SK-N-SH (cell line): Measurements from ENCODE around the gene ADGRE2. TPM values are rescaled to one million over a fixed set of nuclear protein-coding genes. Genes with fewer than 3 reads are reported as not detected.
"Not testable (repeated sequence)": the region's sequence is repeated elsewhere in the genome, so short reads cannot be mapped to it uniquely, and the experiment has no call there.

Source experiments
- CTCF ChIA-PET: fragments of 300-600, 350-600 bp; formaldehyde crosslinking; extraction: SDS; loops from one replicate; lab custom pipeline; 2021; lab: Yijun Ruan, JAX
- POLR2A ChIA-PET: fragments of 350-600 bp; sonication (Branson Sonifier 250); formaldehyde crosslinking; extraction: SDS; loops from one replicate; lab custom pipeline; 2020; ENCODE audit warnings: antibody characterized with exemption, inconsistent platforms; lab: Yijun Ruan, JAX
- DNase-seq: peaks from one replicate; pipeline ENCODE4 v3.0.0; 2012
- H2AFZ ChIP-seq: fragments of 200-600 bp; sonication (generic); 2 replicates; pipeline ENCODE4 v1.8.1; 2016; ENCODE audit warnings: antibody characterized with exemption, mild to moderate bottlenecking, low read depth
- H3F3A ChIP-seq: fragments of 200-600 bp; sonication (generic); replicated peaks from 2 replicates; pipeline ENCODE3; 2016; ENCODE audit warnings: antibody characterized with exemption, mild to moderate bottlenecking; ENCODE audit not compliant: insufficient read depth
- H3K27ac ChIP-seq, 2 experiments: fragments of 200-500 bp in 1 of 2; fragments of 200-600 bp in 1 of 2; sonication (Bioruptor generic) in 1 of 2; sonication (generic), shearing (Covaris generic) in 1 of 2; 2 replicates each; pipeline versions ENCODE4 v1.5.1 to v1.6.1; 2014 to 2016; ENCODE audit warnings: low read depth in 2 of 2, inconsistent platforms in 1 of 2, low read length in 1 of 2, mild to moderate bottlenecking in 1 of 2, mixed read lengths in 1 of 2
- H3K27me3 ChIP-seq: fragments of 200-600 bp; sonication (generic), shearing (Covaris generic); 2 replicates; pipeline ENCODE4 v1.6.1; 2016; ENCODE audit warnings: mixed run types; ENCODE audit not compliant: insufficient read depth
- H3K36me3 ChIP-seq, 2 experiments: fragments of 200-500 bp in 1 of 2; fragments of 200-600 bp in 1 of 2; sonication (Bioruptor generic) in 1 of 2; sonication (generic) in 1 of 2; replicated peaks in 1 of 2; 2 replicates each; pipeline versions ENCODE3 to v1.5.1; 2014 to 2016; ENCODE audit warnings: low read length in 1 of 2, mild to moderate bottlenecking in 1 of 2; ENCODE audit not compliant: insufficient read depth in 2 of 2, control insufficient read depth in 1 of 2
- H3K4me1 ChIP-seq, 2 experiments: fragments of 200-500 bp in 1 of 2; fragments of 200-600 bp in 1 of 2; sonication (Bioruptor generic) in 1 of 2; sonication (generic), shearing (Covaris generic) in 1 of 2; 2 replicates each; pipeline versions ENCODE4 v1.5.1 to v1.6.1; 2014 to 2016; ENCODE audit warnings: low read depth in 1 of 2, low read length in 1 of 2, mixed run types in 1 of 2; ENCODE audit not compliant: insufficient read depth in 2 of 2, control insufficient read depth in 1 of 2
- H3K4me2 ChIP-seq: fragments of 200-600 bp; sonication (generic), shearing (Covaris generic); 2 replicates; pipeline ENCODE4 v1.6.1; 2017; ENCODE audit warnings: mixed run types
- H3K4me3 ChIP-seq, 2 experiments: fragments of 200-500 bp in 1 of 2; fragments of 200-600 bp in 1 of 2; sonication (Bioruptor generic) in 1 of 2; sonication (generic), shearing (Covaris generic) in 1 of 2; 2 replicates each; pipeline versions ENCODE4 v1.5.1 to v1.8.1; 2014 to 2016; ENCODE audit warnings: low read depth in 2 of 2, inconsistent platforms in 1 of 2, low read length in 1 of 2, mild to moderate bottlenecking in 1 of 2, mixed read lengths in 1 of 2, moderate library complexity in 1 of 2
- H3K79me2 ChIP-seq: fragments of 200-600 bp; sonication (generic); 2 replicates; pipeline ENCODE4 v1.8.1; 2017; ENCODE audit warnings: mild to moderate bottlenecking; ENCODE audit not compliant: insufficient read depth
- H3K9ac ChIP-seq: fragments of 200-600 bp; sonication (generic); 2 replicates; pipeline ENCODE4 v1.6.1; 2017; ENCODE audit warnings: mixed run types
- H3K9me2 ChIP-seq: fragments of 200-600 bp; sonication (generic); 2 replicates; pipeline ENCODE4 v1.6.1; 2017; ENCODE audit warnings: mixed run types
- H3K9me3 ChIP-seq: fragments of 200-600 bp; sonication (generic); 2 replicates; pipeline ENCODE4 v1.6.1; 2017; ENCODE audit warnings: mixed run types, mild to moderate bottlenecking, moderate library complexity
- H4K20me1 ChIP-seq: fragments of 200-600 bp; sonication (generic); 2 replicates; pipeline ENCODE4 v1.6.1; 2017; ENCODE audit warnings: mild to moderate bottlenecking, mixed run types; ENCODE audit not compliant: insufficient read depth
- FOSL2 ChIP-seq: IDR thresholded peaks from 2 replicates; pipeline ENCODE4 v1.4.0; 2012; ENCODE audit warnings: low read depth, mild to moderate bottlenecking, moderate library complexity, borderline replicate concordance
- IRF3 ChIP-seq: fragments of 150-350 bp; IDR thresholded peaks from 2 replicates; pipeline ENCODE4 v1.6.1; 2016; ENCODE audit warnings: mild to moderate bottlenecking, low read depth, low read length
- MXI1 ChIP-seq: IDR thresholded peaks from 2 replicates; pipeline ENCODE4 v1.6.1; 2012; ENCODE audit warnings: mild to moderate bottlenecking, low read depth, low read length, improper control_type of control experiment
- REST ChIP-seq: IDR thresholded peaks from 2 replicates; pipeline ENCODE4 v1.6.1; 2012; ENCODE audit warnings: mild to moderate bottlenecking, low read depth, low read length, moderate library complexity
- TAF1 ChIP-seq: IDR thresholded peaks from 2 replicates; pipeline ENCODE4 v1.6.1; 2012; ENCODE audit warnings: low read depth, mild to moderate bottlenecking, low read length, moderate library complexity, borderline replicate concordance
- USF2 ChIP-seq: fragments of 150-350 bp; IDR thresholded peaks from 2 replicates; pipeline ENCODE4 v1.6.1; 2017; ENCODE audit warnings: antibody characterized with exemption, low read length, low read depth, borderline replicate concordance
- WGBS: methylation state at CpG from one replicate; pipeline ENCODE4 v1.1.6; 2017; ENCODE audit warnings: low lambda C conversion rate; 5-methylcytosine and 5-hydroxymethylcytosine counted together
- polyA plus RNA-seq, 3 experiments: library from polyadenylated mRNA; depleted of rRNA; stranded (reverse); fragments of >200 nt; gene quantifications; 2 replicates each; pipeline ENCODE4 v1.2.3, GENCODE V29; 2012

The ADGRE2 gene
- polyA plus RNA-seq, 1 of the 3 experiments (the other 2 are of a cell fraction) = 0.02 TPM

GRCh38 chr19:14796021-14796420 is 17.7 kb upstream of the ADGRE2 start (continued):
- no peak for TF ChIP-seq IRF3
- no peak for TF ChIP-seq TAF1
- no peak for TF ChIP-seq REST
- TF ChIP-seq MXI1 = no peak
- TF ChIP-seq USF2 = no peak
- TF ChIP-seq, all 33 proteins: peak for 0

GRCh38 chr19:14795078-14795721 is 16.8 kb upstream of the ADGRE2 start:
- DNase-seq = no peak
- no peak overlapping the region for H2AFZ ChIP-seq
- 5% methylated on average over 5 of the region's 5 CpGs for WGBS
- no peak overlapping the region for H3K27ac ChIP-seq
- no peak overlapping the region for H3K4me2 ChIP-seq
- H3K36me3 ChIP-seq = no peaks in the 10 kb centered on the region
- peaks cover 24% of the 10 kb centered on the region; the same call in 1 of the 2 replicates for H3K27me3 ChIP-seq
- no peak for TF ChIP-seq FOSL2
- TF ChIP-seq REST = peak; percentile 42; the same call in 1 of the 2 replicates
- TF ChIP-seq, all 33 proteins: peak for 1
- no peaks in the 10 kb centered on the region for H3K4me1 ChIP-seq
- no peak overlapping the region for H3K4me3 ChIP-seq
- ChIA-PET CTCF (interaction anchor here (1.8 kb wide), 1 partner anchor 9 kb away, joined by 7 read pairs; no protein-coding TSS in a partner anchor), POLR2A (no interaction called here)
- H3K79me2 ChIP-seq = no peaks in the 10 kb centered on the region
- H3F3A ChIP-seq = no peaks in the 10 kb centered on the region
- H3K9me3 ChIP-seq = no peaks in the 10 kb centered on the region
- no peak overlapping the region for H3K9ac ChIP-seq
- 0 out of 2 replicates have a peak, but pooled peaks cover 4% of the 10 kb centered on the region for H3K9me2 ChIP-seq
- no peaks in the 10 kb centered on the region for H4K20me1 ChIP-seq

GRCh38 chr19:14792250-14792649 is 13.9 kb upstream of the ADGRE2 start:
- POLR2A ChIA-PET, H3K9ac ChIP-seq, H3K4me1 ChIP-seq, H2AFZ ChIP-seq, H3K4me2 ChIP-seq, H4K20me1 ChIP-seq, DNase-seq, H3K36me3 ChIP-seq, H3K27ac ChIP-seq, H3K9me3 ChIP-seq, H3K9me2 ChIP-seq, H3F3A ChIP-seq, CTCF ChIA-PET, H3K27me3 ChIP-seq, H3K79me2 ChIP-seq, H3K4me3 ChIP-seq: not testable (repeated sequence)
- 20% methylated on average over 6 of the region's 6 CpGs for WGBS
